Prostate gland (tissue), 2 donors: ENCODE data around the gene GPATCH4.

ENCODE experiments used
- POLR2A ChIP-seq: fragments of 450-650 bp; IDR thresholded peaks from one replicate; pipeline ENCODE4 v1.6.1; 2016; ENCODE audit warnings: antibody characterized with exemption, mild to moderate bottlenecking
- TF ChIP-seq, protein P1 (sequence below), 4 experiments: fragments of 200-600 bp in 2 of 4; fragments of 450-650 bp in 2 of 4; sonication (generic) in 2 of 4; IDR thresholded peaks; 1 replicate in 3 of 4; 2 replicates in 1 of 4; pipeline ENCODE4 v1.5.1; 2016 to 2019; ENCODE audit warnings: antibody characterized with exemption in 4 of 4, mild to moderate bottlenecking in 2 of 4, moderate library complexity in 2 of 4

- TF ChIP-seq POLR2A = no peak
- TF ChIP-seq, protein P1, sequence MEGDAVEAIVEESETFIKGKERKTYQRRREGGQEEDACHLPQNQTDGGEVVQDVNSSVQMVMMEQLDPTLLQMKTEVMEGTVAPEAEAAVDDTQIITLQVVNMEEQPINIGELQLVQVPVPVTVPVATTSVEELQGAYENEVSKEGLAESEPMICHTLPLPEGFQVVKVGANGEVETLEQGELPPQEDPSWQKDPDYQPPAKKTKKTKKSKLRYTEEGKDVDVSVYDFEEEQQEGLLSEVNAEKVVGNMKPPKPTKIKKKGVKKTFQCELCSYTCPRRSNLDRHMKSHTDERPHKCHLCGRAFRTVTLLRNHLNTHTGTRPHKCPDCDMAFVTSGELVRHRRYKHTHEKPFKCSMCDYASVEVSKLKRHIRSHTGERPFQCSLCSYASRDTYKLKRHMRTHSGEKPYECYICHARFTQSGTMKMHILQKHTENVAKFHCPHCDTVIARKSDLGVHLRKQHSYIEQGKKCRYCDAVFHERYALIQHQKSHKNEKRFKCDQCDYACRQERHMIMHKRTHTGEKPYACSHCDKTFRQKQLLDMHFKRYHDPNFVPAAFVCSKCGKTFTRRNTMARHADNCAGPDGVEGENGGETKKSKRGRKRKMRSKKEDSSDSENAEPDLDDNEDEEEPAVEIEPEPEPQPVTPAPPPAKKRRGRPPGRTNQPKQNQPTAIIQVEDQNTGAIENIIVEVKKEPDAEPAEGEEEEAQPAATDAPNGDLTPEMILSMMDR (IDR thresholded peaks at IDR 0.05) = no peak
Measured at GRCh38 chr1:156601122-156601830, at the start of gene GPATCH4.
